SK-N-SH treated with all-trans-retinoic acid at 6 μM for 48 hours (cell line): ENCODE measurements around the gene AP2A2.

Source experiments
- ATAC-seq: fragments of 200-7000 bp; cut with Tn5 transposase; 3 replicates; pipeline ENCODE4 v1.9.1; 2020; ENCODE audit warnings: mild to moderate bottlenecking, moderate library complexity
- BACH2 ChIP-seq: fragments of 250-450 bp; sonication (Bioruptor Pico); IDR thresholded peaks from 2 replicates; pipeline ENCODE4 v1.9.0; 2021; ENCODE audit warnings: mild to moderate bottlenecking, borderline replicate concordance
- CSDC2 ChIP-seq: fragments of 250-450 bp; sonication (Bioruptor Pico); IDR thresholded peaks from 2 replicates; pipeline ENCODE4 v1.5.0; 2020; ENCODE audit warnings: mild to moderate bottlenecking, moderate library complexity
- CSRNP3 ChIP-seq: fragments of 250-450 bp; sonication (Bioruptor Pico); IDR thresholded peaks from 2 replicates; pipeline ENCODE4 v1.5.1; 2021; ENCODE audit warnings: mild to moderate bottlenecking, moderate library complexity
- GLIS3 ChIP-seq: fragments of 250-450 bp; sonication (Bioruptor Pico); IDR thresholded peaks from 2 replicates; pipeline ENCODE4 v1.5.0; 2020; ENCODE audit warnings: mild to moderate bottlenecking, moderate library complexity
- ISL1 ChIP-seq: fragments of 250-450 bp; sonication (Bioruptor Pico); IDR thresholded peaks from 2 replicates; pipeline ENCODE4 v2.1.2; 2022; ENCODE audit warnings: mild to moderate bottlenecking, moderate library complexity
- OSR1 ChIP-seq: fragments of 250-450 bp; sonication (Bioruptor Pico); IDR thresholded peaks from 2 replicates; pipeline ENCODE4 v1.8.0; 2022; ENCODE audit warnings: moderate library complexity, mild to moderate bottlenecking, inconsistent platforms
- PATZ1 ChIP-seq: fragments of 250-450 bp; sonication (Bioruptor Pico); IDR thresholded peaks from 2 replicates; pipeline ENCODE4 v1.8.0; 2020; ENCODE audit warnings: mild to moderate bottlenecking, moderate library complexity, borderline replicate concordance
- POU6F1 ChIP-seq: fragments of 250-450 bp; sonication (Bioruptor Pico); IDR thresholded peaks from 2 replicates; pipeline ENCODE4 v1.8.0; 2021; ENCODE audit warnings: low read depth, mild to moderate bottlenecking, moderate library complexity, borderline replicate concordance
- PPARA ChIP-seq: fragments of 250-450 bp; sonication (Bioruptor Pico); IDR thresholded peaks from 2 replicates; pipeline ENCODE4 v1.5.0; 2020; ENCODE audit warnings: mild to moderate bottlenecking, borderline replicate concordance
- RARB ChIP-seq: fragments of 250-450 bp; sonication (Bioruptor Pico); IDR thresholded peaks from 2 replicates; pipeline ENCODE4 v1.8.0; 2021; ENCODE audit warnings: mild to moderate bottlenecking, moderate library complexity
- SNAI2 ChIP-seq: fragments of 250-450 bp; sonication (Bioruptor Pico); IDR thresholded peaks from 2 replicates; pipeline ENCODE4 v1.5.0; 2020; ENCODE audit warnings: mild to moderate bottlenecking, moderate library complexity
- TSHZ2 ChIP-seq: fragments of 250-450 bp; sonication (Bioruptor Pico); IDR thresholded peaks from 2 replicates; pipeline ENCODE4 v1.5.0; 2020; ENCODE audit warnings: mild to moderate bottlenecking, moderate library complexity
- ZFP3 ChIP-seq: fragments of 250-450 bp; sonication (Bioruptor Pico); IDR thresholded peaks from 2 replicates; pipeline ENCODE4 v1.5.0; 2020; ENCODE audit warnings: mild to moderate bottlenecking, moderate library complexity
- ZFP30 ChIP-seq: fragments of 450-650 bp; formaldehyde crosslinking; IDR thresholded peaks from 2 replicates; pipeline ENCODE4 v1.5.0; 2022; ENCODE audit warnings: mild to moderate bottlenecking, moderate library complexity
- ZNF565 ChIP-seq: fragments of 450-650 bp; formaldehyde crosslinking; conservative IDR thresholded peaks from 2 replicates; pipeline ENCODE4 v1.5.0; 2020; ENCODE audit warnings: low read depth, mild to moderate bottlenecking, moderate library complexity
- ZNF70 ChIP-seq: fragments of 450-650 bp; formaldehyde crosslinking; IDR thresholded peaks from 2 replicates; pipeline ENCODE4 v1.5.0; 2020; ENCODE audit warnings: mild to moderate bottlenecking, moderate library complexity
- ZNF8 ChIP-seq: fragments of 450-650 bp; formaldehyde crosslinking; IDR thresholded peaks from 2 replicates; pipeline ENCODE4 v1.5.0; 2020; ENCODE audit warnings: mild to moderate bottlenecking, moderate library complexity

AP2A2 gene

GRCh38 chr11:1055990-1056771 is 130.5 kb downstream of the AP2A2 start:
- no peak for ATAC-seq

GRCh38 chr11:1057806-1058205 is 132.1 kb downstream of the AP2A2 start:
- TF ChIP-seq PATZ1 (CRISPR knock-in tag) (no peak), TSHZ2 (CRISPR knock-in tag) (no peak), BACH2 (CRISPR knock-in tag) (no peak)
- no peak for ATAC-seq

More at GRCh38 chr11:1055990-1056771, 130.5 kb downstream of the AP2A2 start:
- no peak for TF ChIP-seq PATZ1 (CRISPR knock-in tag)
- TF ChIP-seq CSDC2 (CRISPR knock-in tag), result no peak
- no peak for TF ChIP-seq ISL1 (CRISPR knock-in tag)
- no peak for TF ChIP-seq CSRNP3
- no peak for TF ChIP-seq GLIS3 (CRISPR knock-in tag)
- TF ChIP-seq ZFP3 (CRISPR knock-in tag), result no peak
- TF ChIP-seq PPARA (CRISPR knock-in tag), result no peak
- no peak for TF ChIP-seq ZFP30 (CRISPR knock-in tag)
- TF ChIP-seq RARB (CRISPR knock-in tag), result no peak
- TF ChIP-seq ZNF8 (CRISPR knock-in tag), result no peak
- TF ChIP-seq OSR1 (CRISPR knock-in tag), result no peak
- no peak for TF ChIP-seq ZNF70 (CRISPR knock-in tag)
- no peak for TF ChIP-seq SNAI2 (CRISPR knock-in tag)
- TF ChIP-seq ZNF565 (CRISPR knock-in tag), result no peak

GRCh38 chr11:1059759-1060158 is 134.1 kb downstream of the AP2A2 start:
- TF ChIP-seq POU6F1 (CRISPR knock-in tag) (no peak), GLIS3 (CRISPR knock-in tag) (no peak), ZNF565 (CRISPR knock-in tag) (no peak), ISL1 (CRISPR knock-in tag) (no peak), ZFP30 (CRISPR knock-in tag) (no peak)

GRCh38 chr11:1060410-1060809 is 134.7 kb downstream of the AP2A2 start:
- ATAC-seq, result no peak
- no peak for TF ChIP-seq ZNF565 (CRISPR knock-in tag)

More at GRCh38 chr11:1059759-1060158, 134.1 kb downstream of the AP2A2 start:
- ATAC-seq, result no peak
